ENCODE data around the gene SNX5.

The SNX5 gene

DNA sequence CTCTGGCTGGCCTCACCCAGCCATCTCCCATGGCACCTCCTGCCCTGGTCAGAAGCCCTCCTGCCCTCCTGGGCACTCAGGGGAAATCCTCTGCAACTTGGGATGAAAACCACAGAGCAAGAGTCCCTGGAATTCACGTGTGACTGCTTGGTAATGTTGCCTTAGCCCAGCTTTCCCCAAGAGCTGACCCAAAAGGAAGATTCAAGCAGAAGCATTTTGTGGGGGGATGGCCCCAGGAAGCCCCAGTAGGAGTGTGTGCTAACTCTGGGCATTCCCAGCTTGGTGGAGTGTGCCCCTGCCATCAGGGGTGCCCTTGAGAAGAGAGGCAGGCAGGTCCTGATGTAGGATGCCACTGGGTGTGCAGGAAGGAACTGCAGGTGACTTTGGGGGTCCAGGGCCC, 35.5 kb downstream of the SNX5 start:
- Histone ChIP-seq H3K36me3 (ENCODE audit: low read length) (no peaks in the 10 kb centered on the region), H3K79me2 (ENCODE audit: insufficient read depth, low read length) (no peaks in the 10 kb centered on the region), H3K4me2 (ENCODE audit: low read depth, low read length, poor library complexity, severe bottlenecking) (no peak overlapping the region), H3K27me3 (ENCODE audit: low read length) (no peaks in the 10 kb centered on the region), H3K9me3 (ENCODE audit: insufficient read depth, low read length) (no peaks in the 10 kb centered on the region), H3K27ac (ENCODE audit: low read depth, low read length) (no peak overlapping the region), H3F3A (ENCODE audit: insufficient read depth) (0 out of 2 replicates have a peak, but pooled peaks cover 2% of the 10 kb centered on the region), H4K20me1 (ENCODE audit: low read depth, low read length) (no peaks in the 10 kb centered on the region), H3K9ac (ENCODE audit: low read length) (no peak overlapping the region), H3K4me3 (ENCODE audit: insufficient read depth, low read length, poor library complexity, severe bottlenecking) (no peak overlapping the region), H2AFZ (ENCODE audit: low read depth, low read length, severe bottlenecking) (no peak overlapping the region), H3K9me2 (replicated peaks; ENCODE audit: insufficient read depth, low read length) (no peaks in the 10 kb centered on the region)
- no peak for TF ChIP-seq EZH2phosphoT487 (conservative IDR thresholded peaks at IDR 0.05; ENCODE audit: low read length)
- TF ChIP-seq, protein P1, sequence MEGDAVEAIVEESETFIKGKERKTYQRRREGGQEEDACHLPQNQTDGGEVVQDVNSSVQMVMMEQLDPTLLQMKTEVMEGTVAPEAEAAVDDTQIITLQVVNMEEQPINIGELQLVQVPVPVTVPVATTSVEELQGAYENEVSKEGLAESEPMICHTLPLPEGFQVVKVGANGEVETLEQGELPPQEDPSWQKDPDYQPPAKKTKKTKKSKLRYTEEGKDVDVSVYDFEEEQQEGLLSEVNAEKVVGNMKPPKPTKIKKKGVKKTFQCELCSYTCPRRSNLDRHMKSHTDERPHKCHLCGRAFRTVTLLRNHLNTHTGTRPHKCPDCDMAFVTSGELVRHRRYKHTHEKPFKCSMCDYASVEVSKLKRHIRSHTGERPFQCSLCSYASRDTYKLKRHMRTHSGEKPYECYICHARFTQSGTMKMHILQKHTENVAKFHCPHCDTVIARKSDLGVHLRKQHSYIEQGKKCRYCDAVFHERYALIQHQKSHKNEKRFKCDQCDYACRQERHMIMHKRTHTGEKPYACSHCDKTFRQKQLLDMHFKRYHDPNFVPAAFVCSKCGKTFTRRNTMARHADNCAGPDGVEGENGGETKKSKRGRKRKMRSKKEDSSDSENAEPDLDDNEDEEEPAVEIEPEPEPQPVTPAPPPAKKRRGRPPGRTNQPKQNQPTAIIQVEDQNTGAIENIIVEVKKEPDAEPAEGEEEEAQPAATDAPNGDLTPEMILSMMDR (IDR thresholded peaks at IDR 0.05; ENCODE audit: insufficient read depth, low read length, poor library complexity, severe bottlenecking): no peak

GRCh38 chr20:17932396-17932795, 36.2 kb downstream of the SNX5 start:
- H3K9me2 ChIP-seq (replicated peaks; ENCODE audit: insufficient read depth, low read length): no peaks in the 10 kb centered on the region
- H3K79me2 ChIP-seq (ENCODE audit: insufficient read depth, low read length): no peaks in the 10 kb centered on the region
- TF ChIP-seq, protein P1 (IDR thresholded peaks at IDR 0.05; ENCODE audit: insufficient read depth, low read length, poor library complexity, severe bottlenecking): no peak
- TF ChIP-seq EZH2phosphoT487 (conservative IDR thresholded peaks at IDR 0.05; ENCODE audit: low read length): no peak
- no peak overlapping the region for H3K27ac ChIP-seq (ENCODE audit: low read depth, low read length)
- H3K4me3 ChIP-seq (ENCODE audit: insufficient read depth, low read length, poor library complexity, severe bottlenecking): no peak overlapping the region
- H3K36me3 ChIP-seq (ENCODE audit: low read length): no peaks in the 10 kb centered on the region
- no peak overlapping the region for H3K4me2 ChIP-seq (ENCODE audit: low read depth, low read length, poor library complexity, severe bottlenecking)
- no peak overlapping the region for H3K9ac ChIP-seq (ENCODE audit: low read length)
- no peak overlapping the region for H2AFZ ChIP-seq (ENCODE audit: low read depth, low read length, severe bottlenecking)
- no peaks in the 10 kb centered on the region for H3K27me3 ChIP-seq (ENCODE audit: low read length)
- H3F3A ChIP-seq (ENCODE audit: insufficient read depth): no peaks in the 10 kb centered on the region
- H3K9me3 ChIP-seq (ENCODE audit: insufficient read depth, low read length): no peaks in the 10 kb centered on the region
- H4K20me1 ChIP-seq (ENCODE audit: low read depth, low read length): no peaks in the 10 kb centered on the region

GRCh38 chr20:17931513-17931912, 37.1 kb downstream of the SNX5 start:
- TF ChIP-seq, protein P1 (IDR thresholded peaks at IDR 0.05; ENCODE audit: insufficient read depth, low read length, poor library complexity, severe bottlenecking): no peak
- TF ChIP-seq EZH2phosphoT487 (conservative IDR thresholded peaks at IDR 0.05; ENCODE audit: low read length): no peak

More at GRCh38 chr20:17931513-17931912, 37.1 kb downstream of the SNX5 start:
- H3K27me3 ChIP-seq (ENCODE audit: low read length): no peaks in the 10 kb centered on the region
- no peaks in the 10 kb centered on the region for H3K9me2 ChIP-seq (replicated peaks; ENCODE audit: insufficient read depth, low read length)
- H3K4me3 ChIP-seq (ENCODE audit: insufficient read depth, low read length, poor library complexity, severe bottlenecking): no peak overlapping the region
- H3K36me3 ChIP-seq (ENCODE audit: low read length): no peaks in the 10 kb centered on the region
- H3K79me2 ChIP-seq (ENCODE audit: insufficient read depth, low read length): no peaks in the 10 kb centered on the region
- no peak overlapping the region for H2AFZ ChIP-seq (ENCODE audit: low read depth, low read length, severe bottlenecking)
- H4K20me1 ChIP-seq (ENCODE audit: low read depth, low read length): no peaks in the 10 kb centered on the region
- H3F3A ChIP-seq (ENCODE audit: insufficient read depth): no peaks in the 10 kb centered on the region
- no peak overlapping the region for H3K4me2 ChIP-seq (ENCODE audit: low read depth, low read length, poor library complexity, severe bottlenecking)
- no peaks in the 10 kb centered on the region for H3K9me3 ChIP-seq (ENCODE audit: insufficient read depth, low read length)
- no peak overlapping the region for H3K27ac ChIP-seq (ENCODE audit: low read depth, low read length)
- H3K9ac ChIP-seq (ENCODE audit: low read length): no peak overlapping the region

All from SU-DHL-6 (cell line).